SH-SY5Y (cell line): ENCODE measurements around the gene ABCA4.

Experiments
- GATA2 ChIP-seq: IDR thresholded peaks from 2 replicates; pipeline ENCODE4 v1.6.1; 2011; ENCODE audit warnings: mild to moderate bottlenecking, low read depth, low read length
- GATA3 ChIP-seq: IDR thresholded peaks from 2 replicates; pipeline ENCODE4 v1.6.1; 2011; ENCODE audit warnings: low read depth, mild to moderate bottlenecking, low read length, moderate library complexity

The ABCA4 gene

GRCh38 chr1:93958032-93958725 is 162.8 kb downstream of the ABCA4 start:
- no peak for TF ChIP-seq GATA2
- no peak for TF ChIP-seq GATA3

GRCh38 chr1:93955765-93956164 is 165.2 kb downstream of the ABCA4 start:
- TF ChIP-seq GATA2 (no peak), GATA3 (no peak)
